Activated B cell treated with CpG ODN at 0.5 μM for 24 hours (primary cell): ENCODE results near the gene LRRC55. TPM values are rescaled to one million over a fixed set of nuclear protein-coding genes. Genes with fewer than 3 reads are reported as not detected.

Experiments
- ATAC-seq: fragments of 200-7000 bp; cut with Tn5 transposase; one replicate; pipeline ENCODE4 v1.10.0; 2021; ENCODE audit warnings: low read depth, mild to moderate bottlenecking, moderate library complexity
- CTCF ChIA-PET: fragments of 350-600 bp; sonication (Branson Sonifier 250); formaldehyde crosslinking; loops from one replicate; lab custom pipeline; 2021; ENCODE audit warnings: antibody characterized with exemption; lab: Charles Lee
- POLR2A ChIA-PET: fragments of 350-600 bp; sonication (Branson Sonifier 250); formaldehyde crosslinking; loops from one replicate; lab custom pipeline; 2021; ENCODE audit warnings: antibody characterized with exemption; lab: Charles Lee
- DNase-seq: peaks from one replicate; pipeline ENCODE4 v3.0.0; 2022
- H3K27ac Mint-ChIP-seq: one replicate; pipeline ENCODE4 v1.8.0; 2020; ENCODE audit warnings: mixed read lengths
- H3K27me3 Mint-ChIP-seq: one replicate; pipeline ENCODE4 v1.8.0; 2021; ENCODE audit warnings: mixed read lengths
- H3K36me3 Mint-ChIP-seq: one replicate; pipeline ENCODE4 v1.8.0; 2021; ENCODE audit warnings: low read depth, mixed read lengths
- H3K4me1 Mint-ChIP-seq: one replicate; pipeline ENCODE4 v1.8.0; 2021; ENCODE audit warnings: mixed read lengths
- H3K4me3 Mint-ChIP-seq: one replicate; pipeline ENCODE4 v1.8.0; 2020; ENCODE audit warnings: mild to moderate bottlenecking, mixed read lengths
- H3K9me3 Mint-ChIP-seq: one replicate; pipeline ENCODE4 v1.8.0; 2020; ENCODE audit warnings: mixed read lengths
- CTCF ChIP-seq: fragments of 200-600 bp; IDR thresholded peaks from one replicate; pipeline ENCODE4 v1.8.0; 2022; ENCODE audit warnings: antibody characterized with exemption, mild to moderate bottlenecking
- intact Hi-C: fragments of 100-400 bp; cut with micrococcal nuclease; formaldehyde crosslinking; loops from one replicate; pipeline ENCODE4 v1.15.1; 2024
- total RNA-seq: library from RNA; stranded (reverse); gene quantifications from 2 replicates; pipeline ENCODE4 v1.2.3, GENCODE V29; 2022

Gene LRRC55
- total RNA-seq, 1 donor from 2014 or later: not detected

GRCh38 chr11:57197762-57198161 is 16.0 kb downstream of the LRRC55 start:
- peaks cover 7% of the 10 kb centered on the region for H3K27me3 Mint-ChIP-seq
- no peak overlapping the region for H3K4me3 Mint-ChIP-seq
- TF ChIP-seq CTCF: no peak
- intact Hi-C loops: no loop called here
- no peaks in the 10 kb centered on the region for H3K4me1 Mint-ChIP-seq
- POLR2A ChIA-PET: no interaction called here
- no peak overlapping the region for H3K27ac Mint-ChIP-seq
- CTCF ChIA-PET: no interaction called here
- no peaks in the 10 kb centered on the region for H3K36me3 Mint-ChIP-seq
- DNase-seq: no peak
- H3K9me3 Mint-ChIP-seq: no peaks in the 10 kb centered on the region
- no peak for ATAC-seq

- H3K27me3 Mint-ChIP-seq: peaks cover 4% of the 10 kb centered on the region
- ChIA-PET CTCF (no interaction called here), POLR2A (no interaction called here)
- intact Hi-C loops: no loop called here
- TF ChIP-seq CTCF: no peak
- no peaks in the 10 kb centered on the region for H3K36me3 Mint-ChIP-seq
- DNase-seq: no peak
- no peaks in the 10 kb centered on the region for H3K4me1 Mint-ChIP-seq
- H3K4me3 Mint-ChIP-seq: no peak overlapping the region
- H3K27ac Mint-ChIP-seq: no peak overlapping the region
- H3K9me3 Mint-ChIP-seq: no peaks in the 10 kb centered on the region
- ATAC-seq: no peak
Observed at GRCh38 chr11:57199330-57199729, 17.6 kb downstream of the LRRC55 start.

GRCh38 chr11:57200917-57201316 is 19.2 kb downstream of the LRRC55 start:
- H3K9me3 Mint-ChIP-seq: no peaks in the 10 kb centered on the region
- H3K27me3 Mint-ChIP-seq: peaks cover 8% of the 10 kb centered on the region
- POLR2A ChIA-PET: no interaction called here
- TF ChIP-seq CTCF: no peak
- H3K36me3 Mint-ChIP-seq: no peaks in the 10 kb centered on the region
- ATAC-seq: no peak
- CTCF ChIA-PET: no interaction called here
- H3K4me3 Mint-ChIP-seq: no peak overlapping the region
- intact Hi-C loops: no loop called here
- no peak for DNase-seq
- no peaks in the 10 kb centered on the region for H3K4me1 Mint-ChIP-seq
- H3K27ac Mint-ChIP-seq: no peak overlapping the region

- TF ChIP-seq CTCF: no peak
- H3K27me3 Mint-ChIP-seq: peaks cover 18% of the 10 kb centered on the region
- ChIA-PET CTCF (no interaction called here), POLR2A (no interaction called here)
- no peaks in the 10 kb centered on the region for H3K36me3 Mint-ChIP-seq
- intact Hi-C loops: no loop called here
- no peak overlapping the region for H3K27ac Mint-ChIP-seq
- ATAC-seq: no peak
- no peak for DNase-seq
- no peaks in the 10 kb centered on the region for H3K9me3 Mint-ChIP-seq
- H3K4me1 Mint-ChIP-seq: no peaks in the 10 kb centered on the region
- H3K4me3 Mint-ChIP-seq: no peak overlapping the region
Observed at GRCh38 chr11:57202281-57202680, 20.5 kb downstream of the LRRC55 start.

- ChIA-PET CTCF (no interaction called here), POLR2A (no interaction called here)
- intact Hi-C loops: no loop called here
- ATAC-seq (no peak), DNase-seq (no peak)
- Mint-ChIP-seq H3K27me3 (peaks cover 24% of the 10 kb centered on the region), H3K27ac (no peak overlapping the region), H3K4me1 (no peaks in the 10 kb centered on the region), H3K9me3 (no peaks in the 10 kb centered on the region), H3K36me3 (no peaks in the 10 kb centered on the region), H3K4me3 (no peak overlapping the region)
- TF ChIP-seq CTCF: no peak
Observed at GRCh38 chr11:57203359-57203758, 21.6 kb downstream of the LRRC55 start.
